ENCODE measurements around the gene PRR14.
"Not testable (repeated sequence)": the region's sequence is repeated elsewhere in the genome, so short reads cannot be mapped to it uniquely, and the experiment has no call there.

PRR14 gene

DNA sequence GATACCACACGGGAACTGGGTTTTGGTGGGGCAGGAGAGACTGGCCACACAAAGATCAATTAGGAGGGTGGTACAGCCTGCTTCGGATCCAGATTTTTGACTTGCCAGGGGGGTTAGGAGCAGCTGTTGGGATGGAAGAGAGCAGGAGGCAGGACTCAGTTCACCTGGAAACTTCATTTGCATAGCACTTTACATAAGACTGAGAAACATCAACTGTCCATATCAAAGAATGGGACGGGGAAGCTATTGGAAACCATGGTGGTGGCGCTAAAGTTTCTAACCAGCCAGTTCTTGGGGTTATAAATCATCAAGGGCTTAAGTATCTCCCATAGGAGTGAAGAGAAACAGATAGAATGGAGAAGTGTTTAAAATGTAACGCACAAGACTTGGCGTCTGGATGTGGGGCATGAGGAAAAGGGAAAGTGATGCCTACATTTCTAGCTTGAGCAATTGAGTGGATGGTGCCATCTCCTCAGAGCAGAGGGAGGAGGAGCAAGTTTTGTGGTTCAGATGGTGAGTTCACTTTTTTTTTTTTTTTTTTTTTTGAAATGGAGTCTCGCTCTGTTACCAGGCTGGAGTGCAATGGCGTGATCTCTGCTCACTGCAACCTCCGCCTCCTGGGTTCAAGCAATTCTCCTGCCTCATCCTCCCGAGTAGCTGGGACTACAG lies 41.8 kb downstream of the PRR14 start:
- no peak for DNase-seq (ENCODE audit: low read depth in 2 of 2)

GRCh38 chr16:30694926-30695693 lies 44.4 kb downstream of the PRR14 start:
- no peak for DNase-seq (ENCODE audit: low read depth in 2 of 2)

GRCh38 chr16:30696646-30697045 lies 45.9 kb downstream of the PRR14 start:
- DNase-seq (ENCODE audit: low read depth in 2 of 2) = not testable (repeated sequence)

- no peak for DNase-seq (ENCODE audit: low read depth in 2 of 2)
Measured at GRCh38 chr16:30697264-30698138, 46.7 kb downstream of the PRR14 start.

GRCh38 chr16:30698139-30698815 lies 47.5 kb downstream of the PRR14 start:
- peak; percentile 97 to 99 for DNase-seq (ENCODE audit: low read depth in 2 of 2)

GRCh38 chr16:30698816-30699614 lies 48.3 kb downstream of the PRR14 start, which contains the start of gene SRCAP:
Gene SRCAP (plus strand): TSS chr16:30699171. CDS start chr16:30700825, 1,654 bp downstream.
- DNase-seq (ENCODE audit: low read depth in 2 of 2) = peak; percentile 80 to 86

GRCh38 chr16:30699615-30700099 lies 48.9 kb downstream of the PRR14 start:
- DNase-seq (ENCODE audit: low read depth in 2 of 2) = no peak

DNA sequence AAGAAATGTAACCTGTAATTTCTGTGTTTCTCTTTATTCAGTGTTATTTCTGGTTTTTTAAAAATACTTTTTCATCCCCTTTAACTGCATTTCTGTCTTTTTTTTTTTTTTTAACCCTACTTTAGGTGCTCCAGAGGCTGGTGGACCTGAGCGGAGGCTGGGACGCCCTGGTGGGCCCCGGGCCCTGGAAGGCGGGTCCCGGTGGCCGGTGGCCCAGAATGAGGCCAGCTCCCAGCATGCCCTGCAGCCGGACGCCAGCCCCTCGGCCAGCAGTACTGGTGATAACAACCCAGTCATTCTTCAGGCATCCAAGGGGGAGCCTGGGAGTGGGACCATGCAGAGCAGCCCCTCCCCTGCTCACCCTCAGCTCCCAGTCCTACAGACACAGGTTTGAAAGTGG lies 49.7 kb downstream of the PRR14 start:
- no peak for DNase-seq (ENCODE audit: low read depth in 2 of 2)

DNA sequence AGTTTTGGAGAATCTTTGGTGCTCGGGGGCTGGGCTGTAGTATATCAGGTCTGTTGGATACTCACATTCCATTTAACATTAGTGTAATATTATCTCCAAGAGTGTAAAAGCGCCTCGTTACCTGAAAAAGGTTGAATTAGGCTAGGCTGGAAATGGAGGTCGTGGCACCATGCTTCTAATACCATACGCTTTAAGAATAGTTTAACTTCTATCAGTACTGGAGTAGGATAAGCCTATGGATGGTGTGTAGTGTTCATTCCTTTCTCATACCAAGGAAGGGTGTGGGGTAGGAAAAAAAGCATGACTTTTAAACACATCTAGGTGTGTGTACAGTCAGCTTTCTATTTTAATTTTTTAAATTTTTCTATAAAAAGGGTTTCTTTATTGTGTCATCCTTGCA lies 50.2 kb downstream of the PRR14 start:
- no peak for DNase-seq (ENCODE audit: low read depth in 2 of 2)

- not testable (repeated sequence) for DNase-seq (ENCODE audit: low read depth in 2 of 2)
Measured at GRCh38 chr16:30703071-30703470, 52.3 kb downstream of the PRR14 start.

DNA sequence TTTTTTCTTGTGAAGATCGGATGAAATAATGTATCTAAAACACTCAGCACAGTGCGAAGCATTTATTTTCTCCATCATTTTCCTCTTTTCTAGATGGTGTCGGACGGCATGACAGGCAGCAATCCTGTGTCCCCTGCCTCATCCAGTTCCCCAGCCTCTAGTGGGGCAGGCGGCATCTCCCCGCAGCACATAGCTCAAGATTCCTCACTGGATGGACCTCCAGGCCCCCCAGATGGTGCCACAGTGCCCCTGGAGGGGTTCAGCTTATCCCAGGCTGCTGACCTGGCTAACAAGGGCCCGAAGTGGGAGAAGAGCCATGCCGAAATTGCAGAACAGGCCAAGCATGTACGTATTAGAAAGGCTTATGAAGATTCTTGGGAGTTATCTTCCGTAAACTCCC lies 53.2 kb downstream of the PRR14 start:
- DNase-seq (ENCODE audit: low read depth in 2 of 2) = no peak

Data from stimulated activated CD4-positive, alpha-beta T cell treated with anti-CD3 and anti-CD28 coated beads, Interleukin-1b, Interleukin-23, amount 100 ng/mL, for 4 hours (primary cell).